ENCODE results near the gene CDH23.

DNA sequence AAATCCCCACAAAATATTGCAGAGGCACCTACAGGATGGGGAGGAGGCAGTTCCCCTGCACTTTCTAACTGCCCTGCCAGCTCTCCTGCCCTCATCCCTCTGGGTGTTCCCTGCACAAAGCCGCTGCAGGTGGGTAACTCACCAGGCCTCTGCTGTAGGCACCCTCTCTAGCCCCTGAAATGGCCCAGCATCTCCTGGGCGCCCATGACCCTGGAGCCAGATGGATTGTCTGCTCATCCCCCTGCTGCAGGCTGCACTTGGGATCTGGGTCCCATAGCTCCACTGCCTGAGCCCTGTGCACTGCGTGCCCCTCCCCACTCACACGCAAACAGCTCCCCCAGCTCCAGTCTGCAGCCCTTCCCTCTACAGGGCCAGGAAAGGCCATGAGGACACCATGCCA is 192.0 kb downstream of the CDH23 start:
- no peak for TF ChIP-seq EZH2phosphoT487 (IDR thresholded peaks at IDR 0.05; ENCODE audit: borderline replicate concordance, low read length)
- TF ChIP-seq, protein P1, sequence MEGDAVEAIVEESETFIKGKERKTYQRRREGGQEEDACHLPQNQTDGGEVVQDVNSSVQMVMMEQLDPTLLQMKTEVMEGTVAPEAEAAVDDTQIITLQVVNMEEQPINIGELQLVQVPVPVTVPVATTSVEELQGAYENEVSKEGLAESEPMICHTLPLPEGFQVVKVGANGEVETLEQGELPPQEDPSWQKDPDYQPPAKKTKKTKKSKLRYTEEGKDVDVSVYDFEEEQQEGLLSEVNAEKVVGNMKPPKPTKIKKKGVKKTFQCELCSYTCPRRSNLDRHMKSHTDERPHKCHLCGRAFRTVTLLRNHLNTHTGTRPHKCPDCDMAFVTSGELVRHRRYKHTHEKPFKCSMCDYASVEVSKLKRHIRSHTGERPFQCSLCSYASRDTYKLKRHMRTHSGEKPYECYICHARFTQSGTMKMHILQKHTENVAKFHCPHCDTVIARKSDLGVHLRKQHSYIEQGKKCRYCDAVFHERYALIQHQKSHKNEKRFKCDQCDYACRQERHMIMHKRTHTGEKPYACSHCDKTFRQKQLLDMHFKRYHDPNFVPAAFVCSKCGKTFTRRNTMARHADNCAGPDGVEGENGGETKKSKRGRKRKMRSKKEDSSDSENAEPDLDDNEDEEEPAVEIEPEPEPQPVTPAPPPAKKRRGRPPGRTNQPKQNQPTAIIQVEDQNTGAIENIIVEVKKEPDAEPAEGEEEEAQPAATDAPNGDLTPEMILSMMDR (conservative IDR thresholded peaks at IDR 0.05; ENCODE audit: low read depth, low read length), result no peak
- TF ChIP-seq EZH2 (IDR thresholded peaks at IDR 0.05; ENCODE audit: low read length, unreplicated experiment), result no peak
